ENCODE results near the gene PFKFB4. TPM values are rescaled to one million over a fixed set of nuclear protein-coding genes. Genes with fewer than 3 reads are reported as not detected.

PFKFB4 gene

GRCh38 chr3:48468329-48468731 lies 88.3 kb downstream of the PFKFB4 start:
- H3K4me3 ChIP-seq (replicated peaks; ENCODE audit: insufficient read depth, low read length), result no peak overlapping the region
- no peak for DNase-seq (ENCODE audit: low read depth in 1 of 2, low spot score in 1 of 2)
- TF ChIP-seq REST (IDR thresholded peaks at IDR 0.05; ENCODE audit: insufficient replicate concordance, low read depth) (no peak), CTCF (IDR thresholded peaks at IDR 0.05; ENCODE audit: insufficient read depth, low read length) (no peak), GABPA (IDR thresholded peaks at IDR 0.05; ENCODE audit: low read depth) (no peak), SPI1 (IDR thresholded peaks at IDR 0.05; ENCODE audit: borderline replicate concordance, low read depth) (no peak), POLR2AphosphoS5 (IDR thresholded peaks at IDR 0.05; ENCODE audit: low read depth) (no peak)
- H3K27me3 ChIP-seq (ENCODE audit: insufficient read depth, poor library complexity, severe bottlenecking), result no peaks in the 10 kb centered on the region
- no peak overlapping the region for H3K27ac ChIP-seq (replicated peaks)

Small RNAs within 50 kb of the gene (microRNA-seq; reads per million reads assigned to microRNA genes)
- not detected for gene MIR6823
- not detected for gene MIR711
